Ovary (tissue), 9 donors: ENCODE results near the gene SNX21. TPM values are rescaled to one million over a fixed set of nuclear protein-coding genes. Genes with fewer than 3 reads are reported as not detected.
A peak's percentile ranks its signal among the peaks of the same experiment; 100 is the strongest.

Source experiments
- DNase-seq, 5 donors: peaks; one replicate each; pipeline ENCODE4 v3.0.0-alpha.2; 2019 to 2020
- H3K27ac ChIP-seq, 2 donors: fragments of 200-600 bp; one replicate each; pipeline versions ENCODE4 v1.5.1 to v1.8.0; 2019 to 2022
- H3K27me3 ChIP-seq: fragments of 200-600 bp; one replicate; pipeline ENCODE4 v1.8.0; 2022
- H3K36me3 ChIP-seq: fragments of 200-600 bp; sonication (generic); one replicate; pipeline ENCODE4 v1.5.1; 2019
- H3K4me1 ChIP-seq: one replicate; pipeline ENCODE4 v1.8.1; 2013; ENCODE audit warnings: mild to moderate bottlenecking, moderate library complexity; ENCODE audit not compliant: insufficient read depth
- H3K4me3 ChIP-seq: fragments of 200-600 bp; sonication (generic); one replicate; pipeline ENCODE4 v1.5.1; 2017
- H3K9me3 ChIP-seq, 2 donors: fragments of 200-600 bp in 1 of 2; sonication (generic) in 1 of 2; one replicate each; pipeline versions ENCODE4 v1.5.1 to v1.8.1; 2013 to 2019; ENCODE audit warnings: mild to moderate bottlenecking in 1 of 2, moderate library complexity in 1 of 2
- CTCF ChIP-seq, 3 donors: fragments of 450-650 bp in 2 of 3; fragments of 200-600 bp in 1 of 3; IDR thresholded peaks; one replicate each; pipeline versions ENCODE4 v1.5.1 to v1.8.0; 2016 to 2022; ENCODE audit warnings: antibody characterized with exemption in 3 of 3, mild to moderate bottlenecking in 1 of 3
- EP300 ChIP-seq: sonication (generic); formaldehyde crosslinking; IDR thresholded peaks from one replicate; pipeline ENCODE4 v1.6.1; 2017; ENCODE audit warnings: antibody characterized with exemption
- POLR2A ChIP-seq: fragments of 450-650 bp; IDR thresholded peaks from one replicate; pipeline ENCODE4 v1.6.1; 2017; ENCODE audit warnings: antibody characterized with exemption, mild to moderate bottlenecking, moderate library complexity
- WGBS, 3 donors: extraction: QIAGEN DNeasy Blood & Tissue Kit in 1 of 3; methylation state at CpG; one replicate each; pipeline versions ENCODE4 v1.1.5 to v1.1.7; 2013 to 2017; 5-methylcytosine and 5-hydroxymethylcytosine counted together
- intact Hi-C, 4 donors: fragments of 100-400 bp; cut with DNase I; formaldehyde crosslinking; loops; one replicate each; pipeline versions ENCODE4 v1.11.0 to v1.15.1; 2022 to 2023
- polyA plus RNA-seq, 2 donors: library from polyadenylated mRNA; stranded (reverse); fragments of 200-250 nt in 1 of 2; fragments of 350-450 nt in 1 of 2; fragmentation: Illumina TruSeq in 1 of 2; extraction: RNeasy Lipid Tissue Mini Kit (QIAGEN cat#74804) in 1 of 2; gene quantifications; one replicate each; pipeline ENCODE4 v1.2.3, GENCODE V29; 2013 to 2014
- total RNA-seq, 7 donors: library from RNA; depleted of rRNA in 2 of 7; stranded (reverse); fragments of >200 nt in 2 of 7; fragmentation: NEBNext Ultra II Directional in 3 of 7; extraction: Animal tissue kit (Norgen Biotek cat#: 25700) in 3 of 7; gene quantifications; one replicate each; pipeline versions ENCODE4 v1.1.0 to v1.2.4, GENCODE V29; 2016 to 2023
- donor health status: DM: no; HTN: no; CAD: no; lungs with moderate emphysema.
- donor health status: DM: no; HTN: no; CAD: no.
- donor health status: Bipolar disorder and iron deficiency.
- donor health status: DM: yes; HTN: yes; CAD: no.
- donor health status: DM: no; HTN: no; CAD: no.
- donor health status: DM: yes; HTN: yes; CAD: no.

SNX21 gene
- total and polyA plus RNA-seq, 9 donors, result 18.2 to 90.1 (median 68.9) TPM

- Histone ChIP-seq H3K4me3 (no peak overlapping the region), H3K4me1 (peaks cover 26% of the 10 kb centered on the region), H3K27me3 (no peaks in the 10 kb centered on the region), H3K9me3 (no peaks in the 10 kb centered on the region), H3K27ac (peak overlapping the region; percentile 93 to 97), H3K36me3 (no peaks in the 10 kb centered on the region)
- TF ChIP-seq EP300, result no peak
- TF ChIP-seq CTCF (IDR thresholded peaks at IDR 0.05), result no peak
- TF ChIP-seq POLR2A, result no peak
- intact Hi-C loops, result no loop called here
- WGBS, 3 donors, result 71 to 81% (median 76%) methylated on average over 4 of the region's 4 CpGs
- DNase-seq, result no peak
Measured at GRCh38 chr20:45832619-45833018, 980 bp upstream of the SNX21 start.

GRCh38 chr20:45833883-45834796 is 541 bp downstream of the SNX21 start:
- DNase-seq, result peak; percentile 84 to 91 (median 88)
- Histone ChIP-seq H3K4me1 (peaks cover 22% of the 10 kb centered on the region), H3K36me3 (no peaks in the 10 kb centered on the region), H3K27me3 (no peaks in the 10 kb centered on the region), H3K9me3 (no peaks in the 10 kb centered on the region), H3K27ac (peak overlapping the region; percentile 93 to 97), H3K4me3 (peak overlapping the region; percentile 66)
- WGBS, 3 donors, result 1% methylated on average over 55 to 71 of the region's 71 CpGs
- TF ChIP-seq POLR2A (peak; percentile 58), CTCF (IDR thresholded peaks at IDR 0.05) (no peak)
- intact Hi-C loops, result no loop called here

GRCh38 chr20:45834797-45835161 is 1.2 kb downstream of the SNX21 start:
- DNase-seq, result peak in 4 of 5 donors; percentile 41 to 64 (median 63)
- TF ChIP-seq CTCF (IDR thresholded peaks at IDR 0.05) (no peak), POLR2A (no peak), EP300 (no peak)
- intact Hi-C loops, result no loop called here
- Histone ChIP-seq H3K4me3 (peak overlapping the region; percentile 66), H3K27me3 (no peaks in the 10 kb centered on the region), H3K9me3 (no peaks in the 10 kb centered on the region), H3K27ac (peak overlapping the region; percentile 93 to 97), H3K4me1 (peaks cover 22% of the 10 kb centered on the region), H3K36me3 (no peaks in the 10 kb centered on the region)
- 33 to 52% (median 39%) methylated on average over 14 of the region's 14 CpGs for WGBS, 3 donors

- no peak for TF ChIP-seq POLR2A
- no peak for TF ChIP-seq EP300
- TF ChIP-seq CTCF (IDR thresholded peaks at IDR 0.05), result no peak
- Histone ChIP-seq H3K4me3 (peak overlapping the region; percentile 66), H3K9me3 (no peaks in the 10 kb centered on the region), H3K36me3 (no peaks in the 10 kb centered on the region), H3K27me3 (no peaks in the 10 kb centered on the region), H3K27ac (peak overlapping the region in 1 of 2 donors; percentile 97), H3K4me1 (peaks cover 22% of the 10 kb centered on the region)
- WGBS, 3 donors, result 29 to 38% (median 32%) methylated on average over 3 of the region's 3 CpGs
- intact Hi-C loops, result no loop called here
- no peak for DNase-seq
Measured at GRCh38 chr20:45835329-45835765, 1.7 kb downstream of the SNX21 start.
